GM18520 (cell line): ENCODE data around the gene FRK.
A peak's percentile ranks its signal among the peaks of the same experiment; 100 is the strongest.
"Not testable (repeated sequence)": the region's sequence is repeated elsewhere in the genome, so short reads cannot be mapped to it uniquely, and the experiment has no call there.

Source experiments
- ATAC-seq: cut with Tn5 transposase; IDR thresholded peaks from one replicate; pipeline ENCODE4 v1.9.1; 2021; ENCODE audit not compliant: unreplicated experiment

Gene FRK

GRCh38 chr6:116010790-116011401 is 49.8 kb downstream of the FRK start:
- ATAC-seq = peak; percentile 22

- no peak for ATAC-seq
These were observed 50.3 kb downstream of the FRK start for GRCh38 chr6:116010386-116010785.

GRCh38 chr6:116008470-116009243 is 52.0 kb downstream of the FRK start:
- peak; percentile 28 for ATAC-seq

GRCh38 chr6:116004841-116005815 is 55.6 kb downstream of the FRK start:
- no peak for ATAC-seq

GRCh38 chr6:116003668-116004067 is 57.0 kb downstream of the FRK start:
- ATAC-seq = peak; percentile 71

GRCh38 chr6:116002756-116003155 is 57.9 kb downstream of the FRK start:
- ATAC-seq = no peak

GRCh38 chr6:115999235-115999634 is 61.5 kb downstream of the FRK start:
- no peak for ATAC-seq

GRCh38 chr6:115997990-115998585 is 62.6 kb downstream of the FRK start:
- no peak for ATAC-seq

GRCh38 chr6:115986026-115986425 is 74.7 kb downstream of the FRK start:
- no peak for ATAC-seq

- ATAC-seq = no peak
These were observed 75.9 kb downstream of the FRK start for GRCh38 chr6:115984809-115985208.

GRCh38 chr6:115983998-115984397 is 76.7 kb downstream of the FRK start:
- no peak for ATAC-seq

- ATAC-seq = no peak
These were observed 78.2 kb downstream of the FRK start for GRCh38 chr6:115982453-115982852.

GRCh38 chr6:115977220-115977619 is 83.5 kb downstream of the FRK start:
- ATAC-seq = no peak

- ATAC-seq = no peak
These were observed 84.3 kb downstream of the FRK start for GRCh38 chr6:115976321-115976870.

GRCh38 chr6:115972679-115973078 is 88.0 kb downstream of the FRK start:
- no peak for ATAC-seq

GRCh38 chr6:115971785-115972184 is 88.9 kb downstream of the FRK start:
- ATAC-seq = no peak

GRCh38 chr6:115969930-115970273 is 90.8 kb downstream of the FRK start:
- no peak for ATAC-seq

- ATAC-seq = no peak
These were observed 91.3 kb downstream of the FRK start for GRCh38 chr6:115969207-115969929.

GRCh38 chr6:115960286-115960685 is 100.4 kb downstream of the FRK start:
- not testable (repeated sequence) for ATAC-seq

- no peak for ATAC-seq
These were observed 101.7 kb downstream of the FRK start for GRCh38 chr6:115958958-115959357.
